Measurements from ENCODE around the gene CAP1.
"Not testable (repeated sequence)": the region's sequence is repeated elsewhere in the genome, so short reads cannot be mapped to it uniquely, and the experiment has no call there.

Gene CAP1

GRCh38 chr1:40040511-40041465 lies at the start of gene CAP1:
Gene CAP1 (plus strand): TSS chr1:40040729. CDS start chr1:40059347, 18,618 bp downstream.
- peak; percentile 93 for DNase-seq

GRCh38 chr1:39992234-39992633 lies 48.3 kb upstream of the CAP1 start:
- no peak for DNase-seq

GRCh38 chr1:39992888-39993287 lies 47.6 kb upstream of the CAP1 start:
- DNase-seq, result no peak

- no peak for DNase-seq
Measured at GRCh38 chr1:39995973-39996393, 44.5 kb upstream of the CAP1 start.

- no peak for DNase-seq
Measured at GRCh38 chr1:39996396-39997004, 44.0 kb upstream of the CAP1 start.

- no peak for DNase-seq
Measured at GRCh38 chr1:40001456-40001855, 39.1 kb upstream of the CAP1 start.

- DNase-seq, result no peak
Measured at GRCh38 chr1:40003156-40004093, 37.1 kb upstream of the CAP1 start.

GRCh38 chr1:40004857-40005256 lies 35.7 kb upstream of the CAP1 start:
- no peak for DNase-seq

GRCh38 chr1:40007481-40008034 lies 33.0 kb upstream of the CAP1 start:
- not testable (repeated sequence) for DNase-seq

GRCh38 chr1:40011198-40011597 lies 29.3 kb upstream of the CAP1 start:
- DNase-seq, result no peak

- DNase-seq, result no peak
Measured at GRCh38 chr1:40014253-40014706, 26.2 kb upstream of the CAP1 start.

- no peak for DNase-seq
Measured at GRCh38 chr1:40014812-40015594, 25.5 kb upstream of the CAP1 start.

- no peak for DNase-seq
Measured at GRCh38 chr1:40017951-40018575, 22.5 kb upstream of the CAP1 start.

- no peak for DNase-seq
Measured at GRCh38 chr1:40020447-40021085, 20.0 kb upstream of the CAP1 start.

- no peak for DNase-seq
Measured at GRCh38 chr1:40023379-40023944, 17.1 kb upstream of the CAP1 start.

GRCh38 chr1:40024671-40025070 lies 15.9 kb upstream of the CAP1 start:
- DNase-seq, result no peak

- DNase-seq, result no peak
Measured at GRCh38 chr1:40027647-40028046, 12.9 kb upstream of the CAP1 start.

GRCh38 chr1:40029608-40030007 lies 10.9 kb upstream of the CAP1 start:
- DNase-seq, result no peak

- DNase-seq, result no peak
Measured at GRCh38 chr1:40030528-40031135, 9.9 kb upstream of the CAP1 start.
